CD4-positive, alpha-beta T cell treated with Interleukin-15 for 1 hour (primary cell): Measurements from ENCODE around the gene PPRC1.
A peak's percentile ranks its signal among the peaks of the same experiment; 100 is the strongest.
"Not testable (repeated sequence)": the region's sequence is repeated elsewhere in the genome, so short reads cannot be mapped to it uniquely, and the experiment has no call there.

Experiments used
- DNase-seq: peaks from one replicate; pipeline ENCODE4 v3.0.0-alpha.2; 2020

Gene PPRC1

GRCh38 chr10:102150970-102151773 is 18.3 kb downstream of the PPRC1 start:
- DNase-seq: no peak

- peak; percentile 100 for DNase-seq
Measured at GRCh38 chr10:102151774-102152544, 19.1 kb downstream of the PPRC1 start, which contains the start of gene NOLC1. Gene NOLC1, plus strand, starts transcription at chr10:102152389. Its CDS starts 22 bp downstream, at chr10:102152411.

- no peak for DNase-seq
Measured at GRCh38 chr10:102152545-102152890, 19.7 kb downstream of the PPRC1 start.

- DNase-seq: no peak
Measured at GRCh38 chr10:102153093-102153620, 20.3 kb downstream of the PPRC1 start.

GRCh38 chr10:102154466-102155116 is 21.8 kb downstream of the PPRC1 start:
- DNase-seq: no peak

- DNase-seq: no peak
Measured at GRCh38 chr10:102157224-102157623, 24.4 kb downstream of the PPRC1 start.

- no peak for DNase-seq
Measured at GRCh38 chr10:102159051-102159597, 26.3 kb downstream of the PPRC1 start.

- DNase-seq: no peak
Measured at GRCh38 chr10:102159831-102160230, 27.0 kb downstream of the PPRC1 start.

GRCh38 chr10:102163342-102163989 is 30.6 kb downstream of the PPRC1 start:
- DNase-seq: no peak

- DNase-seq: no peak
Measured at GRCh38 chr10:102167861-102168260, 35.0 kb downstream of the PPRC1 start.

- DNase-seq: no peak
Measured at GRCh38 chr10:102170602-102171001, 37.8 kb downstream of the PPRC1 start.

- no peak for DNase-seq
Measured at GRCh38 chr10:102172288-102172687, 39.4 kb downstream of the PPRC1 start.

- no peak for DNase-seq
Measured at GRCh38 chr10:102175415-102175814, 42.6 kb downstream of the PPRC1 start.

GRCh38 chr10:102184606-102185005 is 51.8 kb downstream of the PPRC1 start:
- no peak for DNase-seq

- DNase-seq: no peak
Measured at GRCh38 chr10:102185272-102185671, 52.4 kb downstream of the PPRC1 start.

GRCh38 chr10:102185811-102186527 is 53.1 kb downstream of the PPRC1 start:
- no peak for DNase-seq

- no peak for DNase-seq
Measured at GRCh38 chr10:102188298-102188940, 55.6 kb downstream of the PPRC1 start.

- not testable (repeated sequence) for DNase-seq
Measured at GRCh38 chr10:102188941-102189898, 56.4 kb downstream of the PPRC1 start.

- DNase-seq: no peak
Measured at GRCh38 chr10:102191956-102192355, 59.1 kb downstream of the PPRC1 start.

- no peak for DNase-seq
Measured at GRCh38 chr10:102195296-102195870, 62.5 kb downstream of the PPRC1 start.
